ENCODE results near the gene CHRNG.

The CHRNG gene

GRCh38 chr2:232593982-232594381 is 54.5 kb downstream of the CHRNG start:
- no peak for TF ChIP-seq CTCF (IDR thresholded peaks at IDR 0.05)

Data from LNCAP (cell line).